CD4-positive, alpha-beta T cell treated with Interleukin-15 for 1 hour (primary cell): Measurements from ENCODE around the gene ZNF14.
"Not testable (repeated sequence)": the region's sequence is repeated elsewhere in the genome, so short reads cannot be mapped to it uniquely, and the experiment has no call there.

Experiments
- DNase-seq: peaks from one replicate; pipeline ENCODE4 v3.0.0-alpha.2; 2020

The ZNF14 gene

GRCh38 chr19:19732579-19733501 is at the start of gene ZNF14:
TSS of gene ZNF14 (minus strand) at chr19:19733112. CDS start at chr19:19732958, 154 bp downstream.
- peak; percentile 92 for DNase-seq

GRCh38 chr19:19781791-19782190 is 48.9 kb upstream of the ZNF14 start:
- not testable (repeated sequence) for DNase-seq

- DNase-seq = no peak
Measured at GRCh38 chr19:19778666-19779065, 45.8 kb upstream of the ZNF14 start.

- no peak for DNase-seq
Measured at GRCh38 chr19:19777692-19778091, 44.8 kb upstream of the ZNF14 start.

GRCh38 chr19:19776206-19777008 is 43.5 kb upstream of the ZNF14 start:
- peak; percentile 92 for DNase-seq

- no peak for DNase-seq
Measured at GRCh38 chr19:19775891-19776205, 42.9 kb upstream of the ZNF14 start.

GRCh38 chr19:19774354-19775033 is 41.6 kb upstream of the ZNF14 start:
- no peak for DNase-seq

GRCh38 chr19:19771963-19772362 is 39.1 kb upstream of the ZNF14 start:
- DNase-seq = not testable (repeated sequence)

- not testable (repeated sequence) for DNase-seq
Measured at GRCh38 chr19:19769971-19770370, 37.1 kb upstream of the ZNF14 start.

GRCh38 chr19:19758164-19758563 is 25.3 kb upstream of the ZNF14 start:
- no peak for DNase-seq

- DNase-seq = no peak
Measured at GRCh38 chr19:19752760-19753403, 20.0 kb upstream of the ZNF14 start.

- DNase-seq = no peak
Measured at GRCh38 chr19:19751846-19752245, 18.9 kb upstream of the ZNF14 start.

GRCh38 chr19:19750842-19751790 is 18.2 kb upstream of the ZNF14 start:
- no peak for DNase-seq

- no peak for DNase-seq
Measured at GRCh38 chr19:19749908-19750841, 17.3 kb upstream of the ZNF14 start.

GRCh38 chr19:19749117-19749907 is 16.4 kb upstream of the ZNF14 start:
- DNase-seq = no peak

GRCh38 chr19:19748249-19748938 is 15.5 kb upstream of the ZNF14 start:
- DNase-seq = no peak

- DNase-seq = no peak
Measured at GRCh38 chr19:19747357-19748220, 14.7 kb upstream of the ZNF14 start.
